Transverse colon (tissue), 3 donors: ENCODE measurements around the gene UBFD1.
A peak's percentile ranks its signal among the peaks of the same experiment; 100 is the strongest.

Source experiments
- EP300 ChIP-seq: sonication (generic); formaldehyde crosslinking; IDR thresholded peaks from one replicate; pipeline ENCODE4 v1.6.1; 2017; ENCODE audit warnings: antibody characterized with exemption, low read depth
- POLR2A ChIP-seq: fragments of 450-650 bp; IDR thresholded peaks from one replicate; pipeline ENCODE4 v1.6.1; 2016; ENCODE audit warnings: antibody characterized with exemption, mild to moderate bottlenecking, moderate library complexity
- TF ChIP-seq, protein P1 (sequence below), 5 experiments: fragments of 200-600 bp in 3 of 5; fragments of 450-650 bp in 2 of 5; sonication (generic) in 3 of 5; IDR thresholded peaks; 1 replicate in 2 of 5; 2 replicates in 3 of 5; pipeline ENCODE4 v1.5.1; 2016 to 2017; ENCODE audit warnings: antibody characterized with exemption in 5 of 5, inconsistent platforms in 3 of 5, mild to moderate bottlenecking in 2 of 5, moderate library complexity in 1 of 5

DNA sequence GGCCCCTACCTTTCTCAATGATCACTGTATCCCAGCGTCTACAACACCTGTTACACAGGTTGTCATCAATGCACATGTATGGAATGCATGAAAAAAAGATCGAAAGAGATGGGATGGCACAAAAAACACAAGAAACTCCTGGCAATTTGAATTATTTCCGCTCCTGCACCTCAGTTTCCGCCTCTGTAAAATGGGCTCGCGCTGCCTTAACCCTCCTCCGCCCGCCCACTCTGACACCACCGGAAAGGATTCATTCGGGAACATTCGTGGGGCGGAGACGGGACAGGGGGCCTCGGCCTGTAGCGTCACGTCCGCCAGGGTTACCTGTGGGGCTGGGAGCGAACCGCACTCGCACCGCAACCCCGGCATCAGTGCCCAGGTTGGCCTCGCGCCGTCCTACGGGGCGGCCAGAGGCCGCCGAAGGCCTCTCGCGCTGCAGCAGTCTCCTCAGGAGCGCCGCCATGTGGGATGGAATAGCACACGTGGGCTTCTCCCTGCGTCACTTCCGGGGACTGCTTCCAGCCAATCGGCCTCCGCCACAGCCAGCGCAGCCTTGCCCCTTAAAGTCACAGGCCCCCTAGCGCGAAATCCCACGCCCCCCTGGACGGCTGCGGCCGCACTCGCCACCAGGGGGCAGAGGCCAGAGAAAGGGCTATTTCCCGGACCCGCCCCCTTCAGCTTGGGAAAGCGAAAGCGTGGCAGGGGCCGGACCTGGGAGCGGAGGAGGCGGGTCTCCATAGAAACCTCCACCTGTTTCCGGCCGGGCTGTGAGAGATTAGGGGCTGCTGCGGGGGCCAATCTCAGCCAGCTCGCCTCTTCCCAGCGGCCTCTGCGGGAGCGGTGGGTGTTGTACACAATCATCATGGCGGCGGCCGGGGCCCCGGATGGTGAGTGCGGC, at the start of gene UBFD1, which contains the start of gene EARS2:
- TF ChIP-seq, protein P1, sequence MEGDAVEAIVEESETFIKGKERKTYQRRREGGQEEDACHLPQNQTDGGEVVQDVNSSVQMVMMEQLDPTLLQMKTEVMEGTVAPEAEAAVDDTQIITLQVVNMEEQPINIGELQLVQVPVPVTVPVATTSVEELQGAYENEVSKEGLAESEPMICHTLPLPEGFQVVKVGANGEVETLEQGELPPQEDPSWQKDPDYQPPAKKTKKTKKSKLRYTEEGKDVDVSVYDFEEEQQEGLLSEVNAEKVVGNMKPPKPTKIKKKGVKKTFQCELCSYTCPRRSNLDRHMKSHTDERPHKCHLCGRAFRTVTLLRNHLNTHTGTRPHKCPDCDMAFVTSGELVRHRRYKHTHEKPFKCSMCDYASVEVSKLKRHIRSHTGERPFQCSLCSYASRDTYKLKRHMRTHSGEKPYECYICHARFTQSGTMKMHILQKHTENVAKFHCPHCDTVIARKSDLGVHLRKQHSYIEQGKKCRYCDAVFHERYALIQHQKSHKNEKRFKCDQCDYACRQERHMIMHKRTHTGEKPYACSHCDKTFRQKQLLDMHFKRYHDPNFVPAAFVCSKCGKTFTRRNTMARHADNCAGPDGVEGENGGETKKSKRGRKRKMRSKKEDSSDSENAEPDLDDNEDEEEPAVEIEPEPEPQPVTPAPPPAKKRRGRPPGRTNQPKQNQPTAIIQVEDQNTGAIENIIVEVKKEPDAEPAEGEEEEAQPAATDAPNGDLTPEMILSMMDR (IDR thresholded peaks at IDR 0.05): peak; percentile 85 to 99 (median 96)
- no peak for TF ChIP-seq POLR2A
- no peak for TF ChIP-seq EP300
